IMR-90 (cell line): Measurements from ENCODE around the gene ILF3. TPM values are rescaled to one million over a fixed set of nuclear protein-coding genes. Genes with fewer than 3 reads are reported as not detected.

Experiments
- ATAC-seq: fragments of 200-7000 bp; cut with Tn5 transposase; 2 replicates; pipeline ENCODE4 v1.9.1; 2020; ENCODE audit warnings: low read depth, mild to moderate bottlenecking, moderate library complexity
- BruUV-seq: library from RNA; stranded (reverse); fragments of 400-500 nt; replicated peaks from 2 replicates; lab custom pipeline; 2021; lab: Mats Ljungman, UMichigan
- CTCF ChIA-PET: fragments of 300-600 bp; formaldehyde crosslinking; extraction: SDS; loops from one replicate; lab custom pipeline; 2021; ENCODE audit warnings: antibody characterized with exemption; lab: Yijun Ruan, JAX
- POLR2A ChIA-PET: fragments of 300-600 bp; sonication (Branson Sonifier 250); formaldehyde crosslinking; loops from one replicate; lab custom pipeline; 2022; ENCODE audit warnings: antibody characterized with exemption; ENCODE audit not compliant: unreplicated experiment; lab: Charles Lee
- DNase-seq: peaks from one replicate; pipeline ENCODE4 v3.0.0; 2013
- H2AFZ ChIP-seq: replicated peaks from 2 replicates; pipeline ENCODE3; 2013; ENCODE audit warnings: low read length, mild to moderate bottlenecking; ENCODE audit not compliant: poor library complexity
- H2AK5ac ChIP-seq: 2 replicates; pipeline ENCODE4 v1.6.1; 2013; ENCODE audit warnings: low read depth, low read length, inconsistent platforms
- H2AK9ac ChIP-seq: replicated peaks from 2 replicates; pipeline ENCODE3; 2013; ENCODE audit warnings: mild to moderate bottlenecking, low read depth, low read length, moderate library complexity; ENCODE audit not compliant: poor library complexity
- H2BK120ac ChIP-seq: 2 replicates; pipeline ENCODE4 v1.6.1; 2013; ENCODE audit warnings: low read depth, low read length, inconsistent platforms
- H2BK15ac ChIP-seq: 3 replicates; pipeline ENCODE4 v1.6.1; 2013; ENCODE audit warnings: low read depth, low read length, inconsistent platforms
- H2BK20ac ChIP-seq: 2 replicates; pipeline ENCODE4 v1.6.1; 2013; ENCODE audit warnings: low read depth, mild to moderate bottlenecking, inconsistent platforms, low read length, moderate library complexity
- H2BK5ac ChIP-seq: 2 replicates; pipeline ENCODE4 v1.6.1; 2013; ENCODE audit warnings: mild to moderate bottlenecking, low read depth, low read length, inconsistent platforms; ENCODE audit not compliant: poor library complexity, severe bottlenecking
- H3K14ac ChIP-seq: replicated peaks from 2 replicates; pipeline ENCODE4 v1.6.1; 2013; ENCODE audit warnings: low read depth, low read length, inconsistent platforms
- H3K18ac ChIP-seq: 2 replicates; pipeline ENCODE4 v1.6.1; 2013; ENCODE audit warnings: low read depth, low read length, control low read depth
- H3K23ac ChIP-seq: 2 replicates; pipeline ENCODE4 v1.6.1; 2013; ENCODE audit warnings: low read depth, low read length, inconsistent platforms
- H3K27ac ChIP-seq: 2 replicates; pipeline ENCODE4 v1.5.1; 2013; ENCODE audit warnings: mild to moderate bottlenecking, control low read depth, low read length; ENCODE audit not compliant: insufficient read depth
- H3K27me3 ChIP-seq: 2 replicates; pipeline ENCODE4 v1.6.1; 2013; ENCODE audit warnings: low read length; ENCODE audit not compliant: control insufficient read depth, insufficient read depth
- H3K36me3 ChIP-seq: 2 replicates; pipeline ENCODE4 v1.6.1; 2013; ENCODE audit warnings: low read length, mixed read lengths; ENCODE audit not compliant: control insufficient read depth, insufficient read depth
- H3K4ac ChIP-seq: 2 replicates; pipeline ENCODE4 v1.6.1; 2013; ENCODE audit warnings: low read depth, low read length, inconsistent platforms
- H3K4me1 ChIP-seq: 2 replicates; pipeline ENCODE4 v1.6.1; 2013; ENCODE audit warnings: low read length, mixed read lengths; ENCODE audit not compliant: control insufficient read depth, insufficient read depth
- H3K4me2 ChIP-seq: 2 replicates; pipeline ENCODE4 v1.6.1; 2013; ENCODE audit warnings: low read depth, mild to moderate bottlenecking, control low read depth, low read length, moderate library complexity
- H3K4me3 ChIP-seq: 2 replicates; pipeline ENCODE4 v1.5.1; 2013; ENCODE audit warnings: low read depth, mild to moderate bottlenecking, control low read depth, low read length, moderate library complexity; ENCODE audit not compliant: insufficient read depth
- H3K56ac ChIP-seq: 2 replicates; pipeline ENCODE4 v1.6.1; 2013; ENCODE audit warnings: low read length, inconsistent platforms; ENCODE audit not compliant: insufficient read depth; ENCODE audit errors: extremely low read depth
- H3K79me1 ChIP-seq, 2 experiments: 2 replicates each; pipeline ENCODE4 v1.6.1; 2013; ENCODE audit warnings: low read length in 2 of 2, inconsistent platforms in 1 of 2, low read depth in 1 of 2
- H3K9ac ChIP-seq: 2 replicates; pipeline ENCODE4 v1.6.1; 2013; ENCODE audit warnings: low read depth, low read length, control low read depth
- H3K9me1 ChIP-seq: 2 replicates; pipeline ENCODE4 v1.6.1; 2013; ENCODE audit warnings: low read length, inconsistent platforms; ENCODE audit not compliant: insufficient read depth
- H3K9me3 ChIP-seq: 2 replicates; pipeline ENCODE4 v1.6.1; 2013; ENCODE audit warnings: low read length; ENCODE audit not compliant: control insufficient read depth, insufficient read depth
- H4K20me1 ChIP-seq: 2 replicates; pipeline ENCODE4 v1.6.1; 2013; ENCODE audit warnings: low read length, inconsistent platforms; ENCODE audit not compliant: insufficient read depth
- H4K5ac ChIP-seq: 2 replicates; pipeline ENCODE4 v1.6.1; 2013; ENCODE audit warnings: mild to moderate bottlenecking, low read depth, low read length, control low read depth
- H4K8ac ChIP-seq, 2 experiments: 2 replicates each; pipeline ENCODE4 v1.6.1; 2013; ENCODE audit warnings: low read depth in 2 of 2, low read length in 2 of 2, control low read depth in 1 of 2, inconsistent platforms in 1 of 2
- H4K91ac ChIP-seq: 2 replicates; pipeline ENCODE4 v1.6.1; 2013; ENCODE audit warnings: low read depth, low read length, inconsistent platforms; ENCODE audit not compliant: insufficient read depth
- BHLHE40 ChIP-seq: fragments of 150-350 bp; IDR thresholded peaks from 2 replicates; pipeline ENCODE4 v1.6.1; 2016; ENCODE audit warnings: mild to moderate bottlenecking, low read depth, low read length
- CEBPB ChIP-seq: IDR thresholded peaks from 2 replicates; pipeline ENCODE4 v1.6.1; 2012; ENCODE audit warnings: low read depth, low read length, improper control_type of control experiment
- CHD1 ChIP-seq: IDR thresholded peaks from 2 replicates; pipeline ENCODE4 v1.6.1; 2012; ENCODE audit warnings: low read depth, low read length, improper control_type of control experiment
- FOS ChIP-seq: fragments of 150-350 bp; IDR thresholded peaks from 2 replicates; pipeline ENCODE4 v1.6.1; 2016; ENCODE audit warnings: low read depth, low read length
- MAFK ChIP-seq: IDR thresholded peaks from 2 replicates; pipeline ENCODE4 v1.6.1; 2012; ENCODE audit warnings: low read depth, low read length, improper control_type of control experiment
- MAZ ChIP-seq: IDR thresholded peaks from 2 replicates; pipeline ENCODE4 v1.6.1; 2012; ENCODE audit warnings: low read depth, mild to moderate bottlenecking, low read length, improper control_type of control experiment, moderate library complexity, borderline replicate concordance
- MXI1 ChIP-seq: IDR thresholded peaks from 2 replicates; pipeline ENCODE4 v1.6.1; 2012; ENCODE audit warnings: low read depth, mild to moderate bottlenecking, low read length, moderate library complexity, borderline replicate concordance
- NFE2L2 ChIP-seq: fragments of 150-350 bp; IDR thresholded peaks from 2 replicates; pipeline ENCODE4 v1.6.1; 2016; ENCODE audit warnings: low read depth, mild to moderate bottlenecking, low read length
- POLR2A ChIP-seq: IDR thresholded peaks from 2 replicates; pipeline ENCODE4 v1.6.1; 2012; ENCODE audit warnings: mild to moderate bottlenecking, low read depth, low read length
- RAD21 ChIP-seq: IDR thresholded peaks from 2 replicates; pipeline ENCODE4 v1.6.1; 2012; ENCODE audit warnings: low read length, improper control_type of control experiment
- RCOR1 ChIP-seq: IDR thresholded peaks from 2 replicates; pipeline ENCODE4 v1.6.1; 2012; ENCODE audit warnings: mild to moderate bottlenecking, low read length, improper control_type of control experiment; ENCODE audit not compliant: insufficient replicate concordance
- RFX5 ChIP-seq: IDR thresholded peaks from 2 replicates; pipeline ENCODE4 v1.8.0; 2012; ENCODE audit warnings: low read depth, mild to moderate bottlenecking, low read length, moderate library complexity
- SMC3 ChIP-seq: fragments of 150-350 bp; IDR thresholded peaks from 2 replicates; pipeline ENCODE4 v1.6.1; 2016; ENCODE audit warnings: low read depth, mild to moderate bottlenecking, antibody characterized with exemption, low read length, moderate library complexity
- USF2 ChIP-seq: fragments of 150-350 bp; IDR thresholded peaks from 2 replicates; pipeline ENCODE4 v1.6.1; 2017; ENCODE audit warnings: mild to moderate bottlenecking, antibody characterized with exemption, low read length, low read depth
- WGBS, 2 experiments: methylation state at CpG; one replicate each; pipeline versions ENCODE4 v1.1.5 to v1.1.7; 2013; ENCODE audit warnings: missing lambda C conversion rate in 2 of 2; ENCODE audit not compliant: insufficient read length in 1 of 2; ENCODE audit errors: extremely low coverage in 2 of 2; 5-methylcytosine and 5-hydroxymethylcytosine counted together
- dilution Hi-C: fragments of 300-500 bp; cut with HindIII; formaldehyde crosslinking; loops from one replicate; pipeline ENCODE4 v1.14.3; 2018; ENCODE audit warnings: low sequenced_read_pairs; ENCODE audit not compliant: unreplicated experiment
- in situ Hi-C: fragments of 300-500 bp; cut with MboI; formaldehyde crosslinking; loops from 3 replicates; pipeline ENCODE4 v1.14.3; 2019; ENCODE audit warnings: low sequenced_read_pairs, inconsistent platforms, mixed read lengths
- intact Hi-C: fragments of 100-400 bp; cut with micrococcal nuclease; formaldehyde crosslinking; loops from 2 replicates; pipeline ENCODE4 v1.10.0; 2022
- polyA plus RNA-seq, 3 experiments: library from polyadenylated mRNA; depleted of rRNA; stranded (reverse); fragments of >200 nt; gene quantifications; 2 replicates each; pipeline ENCODE4 v1.2.3, GENCODE V29; 2012; ENCODE audit warnings: low replicate concordance in 1 of 3
- total RNA-seq: library from RNA; depleted of rRNA; stranded (reverse); fragments of >200 nt; gene quantifications from 2 replicates; pipeline ENCODE4 v1.2.3, GENCODE V29; 2012
- TF ChIP-seq, protein P1 (sequence below): conservative IDR thresholded peaks from 2 replicates; pipeline ENCODE4 v1.5.1; 2012; ENCODE audit warnings: mild to moderate bottlenecking, low read depth, low read length, improper control_type of control experiment
- TF ChIP-seq, protein P2 (sequence below): fragments of 150-350 bp; IDR thresholded peaks from 2 replicates; pipeline ENCODE4 v1.6.1; 2016; ENCODE audit warnings: low read depth, mild to moderate bottlenecking, low read length, moderate library complexity, borderline replicate concordance

Gene ILF3
- total and polyA plus RNA-seq, 2 of the 4 experiments (the other 2 are of a cell fraction), result 120 to 166 TPM

DNA sequence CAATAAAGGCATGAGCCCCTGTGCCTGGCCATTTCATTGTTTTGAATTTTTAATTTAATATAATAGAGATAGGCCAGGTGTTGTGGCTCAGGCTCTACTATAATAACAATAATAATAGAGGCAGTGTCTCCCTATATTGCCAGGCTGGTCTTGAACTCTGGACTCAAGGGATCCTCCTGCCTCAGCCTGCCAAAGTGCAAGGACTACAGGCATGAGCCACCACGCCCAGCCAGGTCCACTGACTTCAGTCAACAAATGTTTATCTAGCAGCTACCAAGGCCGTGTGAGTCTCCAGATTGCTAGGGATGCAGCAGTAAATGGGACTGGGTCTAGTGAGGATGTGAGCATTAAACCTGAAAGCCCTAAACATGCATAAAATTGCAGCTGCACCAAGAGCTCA, 13.8 kb upstream of the ILF3 start:
- POLR2A ChIA-PET, result no interaction called here
- intact Hi-C loops, result loop anchor here (10.0 kb wide), 1 partner anchor 156 kb away; no protein-coding TSS in a partner anchor

More for the DNA sequence above, 13.8 kb upstream of the ILF3 start:
- CTCF ChIA-PET, result no interaction called here
- no peak overlapping the region for H4K5ac ChIP-seq
- in situ Hi-C loops, result loop anchor here (5.0 to 10.0 kb wide), 2 partner anchors 58 to 146 kb away; no protein-coding TSS in a partner anchor
- no peaks in the 10 kb centered on the region for H3K27me3 ChIP-seq
- H4K20me1 ChIP-seq, result peaks cover 4% of the 10 kb centered on the region; the same call in 1 of the 2 replicates
- no peak overlapping the region for H3K9ac ChIP-seq
- no peak overlapping the region for H2AFZ ChIP-seq
- no peak overlapping the region for H3K4me2 ChIP-seq
- TF ChIP-seq CEBPB, result no peak
- TF ChIP-seq RFX5, result no peak
- TF ChIP-seq MAFK, result no peak
- TF ChIP-seq SMC3, result no peak
- TF ChIP-seq POLR2A, result no peak
- TF ChIP-seq, protein P1, sequence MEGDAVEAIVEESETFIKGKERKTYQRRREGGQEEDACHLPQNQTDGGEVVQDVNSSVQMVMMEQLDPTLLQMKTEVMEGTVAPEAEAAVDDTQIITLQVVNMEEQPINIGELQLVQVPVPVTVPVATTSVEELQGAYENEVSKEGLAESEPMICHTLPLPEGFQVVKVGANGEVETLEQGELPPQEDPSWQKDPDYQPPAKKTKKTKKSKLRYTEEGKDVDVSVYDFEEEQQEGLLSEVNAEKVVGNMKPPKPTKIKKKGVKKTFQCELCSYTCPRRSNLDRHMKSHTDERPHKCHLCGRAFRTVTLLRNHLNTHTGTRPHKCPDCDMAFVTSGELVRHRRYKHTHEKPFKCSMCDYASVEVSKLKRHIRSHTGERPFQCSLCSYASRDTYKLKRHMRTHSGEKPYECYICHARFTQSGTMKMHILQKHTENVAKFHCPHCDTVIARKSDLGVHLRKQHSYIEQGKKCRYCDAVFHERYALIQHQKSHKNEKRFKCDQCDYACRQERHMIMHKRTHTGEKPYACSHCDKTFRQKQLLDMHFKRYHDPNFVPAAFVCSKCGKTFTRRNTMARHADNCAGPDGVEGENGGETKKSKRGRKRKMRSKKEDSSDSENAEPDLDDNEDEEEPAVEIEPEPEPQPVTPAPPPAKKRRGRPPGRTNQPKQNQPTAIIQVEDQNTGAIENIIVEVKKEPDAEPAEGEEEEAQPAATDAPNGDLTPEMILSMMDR, result no peak
- TF ChIP-seq CHD1, result no peak
- TF ChIP-seq MAZ, result no peak
- no peak for TF ChIP-seq RAD21
- TF ChIP-seq, protein P2, sequence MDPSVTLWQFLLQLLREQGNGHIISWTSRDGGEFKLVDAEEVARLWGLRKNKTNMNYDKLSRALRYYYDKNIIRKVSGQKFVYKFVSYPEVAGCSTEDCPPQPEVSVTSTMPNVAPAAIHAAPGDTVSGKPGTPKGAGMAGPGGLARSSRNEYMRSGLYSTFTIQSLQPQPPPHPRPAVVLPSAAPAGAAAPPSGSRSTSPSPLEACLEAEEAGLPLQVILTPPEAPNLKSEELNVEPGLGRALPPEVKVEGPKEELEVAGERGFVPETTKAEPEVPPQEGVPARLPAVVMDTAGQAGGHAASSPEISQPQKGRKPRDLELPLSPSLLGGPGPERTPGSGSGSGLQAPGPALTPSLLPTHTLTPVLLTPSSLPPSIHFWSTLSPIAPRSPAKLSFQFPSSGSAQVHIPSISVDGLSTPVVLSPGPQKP, result no peak
- TF ChIP-seq FOS, result no peak
- no peak for TF ChIP-seq USF2
- TF ChIP-seq MXI1, result no peak
- no peak for TF ChIP-seq BHLHE40
- no peak for TF ChIP-seq NFE2L2
- no peak for TF ChIP-seq RCOR1
- no peak overlapping the region for H2BK20ac ChIP-seq
- no peak for DNase-seq
- H2BK15ac ChIP-seq, result no peak overlapping the region
- no peak overlapping the region for H3K4ac ChIP-seq
- H3K23ac ChIP-seq, result no peak overlapping the region
- H3K18ac ChIP-seq, result no peak overlapping the region
- peaks cover 51% of the 10 kb centered on the region for H3K36me3 ChIP-seq
- no CpG with 5 or more reads among the region's 2 CpGs for WGBS, 2 experiments
- no peak overlapping the region for H4K8ac ChIP-seq
- H3K9me1 ChIP-seq, result peaks cover 7% of the 10 kb centered on the region; the same call in 1 of the 2 replicates
- no peak for ATAC-seq
- H2AK5ac ChIP-seq, result no peak overlapping the region
- no peaks in the 10 kb centered on the region; a peak in 2 of 4 replicates for H3K79me1 ChIP-seq
- no peak overlapping the region for H4K91ac ChIP-seq
- dilution Hi-C loops, result no loop called here
- no peak overlapping the region for H3K27ac ChIP-seq
- no peak overlapping the region for H2BK120ac ChIP-seq
- H3K56ac ChIP-seq, result no peak overlapping the region
- H3K4me1 ChIP-seq, result peaks cover 3% of the 10 kb centered on the region; the same call in 1 of the 2 replicates
- no peak overlapping the region for H2AK9ac ChIP-seq
- H2BK5ac ChIP-seq, result no peak overlapping the region
- H3K9me3 ChIP-seq, result no peaks in the 10 kb centered on the region
- no TSS peak for BruUV-seq
- no peak overlapping the region for H3K14ac ChIP-seq
- H3K4me3 ChIP-seq, result no peak overlapping the region
